Measurements from ENCODE around the gene BEGAIN.

Gene BEGAIN

DNA sequence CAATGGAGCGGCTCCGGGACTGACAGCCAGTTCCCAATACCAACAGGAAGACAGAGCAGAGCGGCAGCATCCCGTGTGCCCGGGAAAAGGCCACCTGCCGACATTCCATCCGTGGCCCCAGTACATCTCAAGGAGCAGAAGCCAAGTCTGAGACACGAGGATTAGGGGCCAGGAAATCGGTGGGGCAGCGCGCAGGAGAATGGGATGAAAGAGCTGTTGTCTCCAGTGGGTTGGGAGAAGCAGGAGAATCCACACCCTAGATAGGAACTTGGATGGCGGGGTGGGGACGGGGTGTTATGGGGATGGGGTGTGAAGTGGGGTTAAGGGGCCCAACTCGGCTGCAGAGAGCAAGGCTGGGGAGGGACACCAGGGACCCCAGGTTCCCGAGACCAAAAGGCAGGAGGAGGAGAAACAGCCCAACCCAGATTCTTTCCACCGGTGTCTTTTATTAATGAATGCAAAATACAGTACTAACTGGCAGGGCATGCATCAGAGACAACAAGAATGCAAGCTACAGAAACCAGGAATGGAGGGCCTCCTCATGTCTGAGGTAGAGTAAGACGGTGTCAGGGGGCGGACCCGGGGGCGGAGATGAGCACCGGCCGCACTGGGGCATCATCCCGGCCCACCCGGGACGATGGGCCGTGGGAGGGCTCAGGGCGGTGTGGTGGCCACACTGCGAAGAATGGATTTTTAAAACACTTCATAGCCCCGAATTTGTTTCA is 50.3 kb downstream of the BEGAIN start:
- no peak for DNase-seq (ENCODE audit: low read depth in 2 of 2)

- DNase-seq (ENCODE audit: low read depth in 2 of 2), result no peak
These were observed 51.1 kb downstream of the BEGAIN start for GRCh38 chr14:100536121-100536510.

DNA sequence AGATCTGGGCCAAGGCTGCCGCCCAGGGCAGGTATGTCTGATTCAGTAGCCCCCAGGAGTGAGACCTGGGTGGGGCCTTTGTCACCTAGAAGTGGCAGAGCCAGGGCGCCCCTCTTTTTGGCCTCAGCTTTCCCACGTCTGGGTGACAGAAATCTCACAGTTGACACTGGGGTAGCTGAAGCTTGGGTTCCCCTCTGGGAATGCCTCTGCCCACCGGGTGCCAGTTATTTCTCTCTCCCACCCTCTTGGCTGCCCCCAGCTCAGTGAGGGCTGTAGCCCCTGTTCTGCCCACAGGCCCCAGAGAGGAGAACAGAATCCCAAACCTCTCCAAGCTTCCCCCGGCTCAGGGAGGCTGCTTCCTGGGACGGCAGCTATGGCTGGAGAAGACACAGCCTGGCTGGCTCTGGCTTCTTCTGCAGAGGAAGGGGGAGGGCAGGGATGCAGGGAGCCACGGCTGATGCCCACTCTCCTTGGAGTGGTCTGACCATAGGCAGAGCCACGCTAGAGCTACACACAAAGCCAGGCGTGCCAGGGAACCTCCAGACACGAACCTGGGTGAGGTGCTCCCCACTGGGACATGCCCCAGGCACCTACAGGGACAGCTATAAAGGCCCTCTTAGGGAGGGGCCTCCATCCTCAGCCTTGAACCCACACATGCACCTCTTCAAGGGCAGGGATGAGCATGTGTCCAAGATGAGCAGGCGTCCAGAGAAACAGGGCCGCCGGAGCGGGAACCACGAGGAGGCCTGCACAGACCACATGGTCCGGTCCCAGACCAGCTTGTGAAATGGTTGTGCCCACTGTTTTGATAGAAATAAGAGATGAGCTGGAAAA is 51.7 kb downstream of the BEGAIN start:
- DNase-seq (ENCODE audit: low read depth in 2 of 2), result no peak

DNA sequence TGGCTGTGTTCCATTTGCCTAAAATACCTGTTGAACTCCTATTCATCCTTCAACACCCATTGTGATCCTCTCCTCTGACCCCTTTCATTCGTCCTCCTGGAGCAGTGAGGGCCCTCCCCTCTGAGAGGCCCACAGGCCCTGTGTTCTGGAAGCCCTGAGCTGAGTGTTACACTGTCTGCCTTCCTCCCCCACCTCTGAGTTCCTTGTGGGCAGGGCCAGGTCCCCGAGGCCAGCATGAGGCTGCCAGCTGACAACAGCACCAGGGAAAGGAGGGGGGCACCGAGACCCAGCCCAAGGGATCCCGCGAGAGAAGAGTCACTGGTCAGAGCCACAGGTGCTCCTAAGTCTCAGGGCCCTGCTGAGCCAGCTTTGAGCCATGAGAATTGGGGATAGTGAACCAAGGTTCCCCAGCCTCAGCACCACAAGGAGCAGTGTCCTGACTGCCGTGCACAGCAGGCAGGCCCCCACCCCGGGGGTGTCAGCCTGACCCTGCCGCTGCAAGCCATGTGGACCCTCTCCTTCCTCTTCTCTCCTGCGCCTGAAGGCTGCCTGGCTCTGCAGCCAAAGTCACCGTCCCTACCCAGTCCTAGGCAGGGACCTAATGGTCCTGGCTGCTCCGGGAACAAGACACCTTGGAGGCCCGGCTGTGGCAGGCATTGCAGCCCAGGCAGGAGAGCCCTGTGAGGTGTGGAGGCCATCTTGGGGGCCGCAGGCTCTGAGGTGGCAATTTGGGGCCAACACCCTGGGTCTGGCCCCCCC is 52.5 kb downstream of the BEGAIN start:
- no peak for DNase-seq (ENCODE audit: low read depth in 2 of 2)

DNA sequence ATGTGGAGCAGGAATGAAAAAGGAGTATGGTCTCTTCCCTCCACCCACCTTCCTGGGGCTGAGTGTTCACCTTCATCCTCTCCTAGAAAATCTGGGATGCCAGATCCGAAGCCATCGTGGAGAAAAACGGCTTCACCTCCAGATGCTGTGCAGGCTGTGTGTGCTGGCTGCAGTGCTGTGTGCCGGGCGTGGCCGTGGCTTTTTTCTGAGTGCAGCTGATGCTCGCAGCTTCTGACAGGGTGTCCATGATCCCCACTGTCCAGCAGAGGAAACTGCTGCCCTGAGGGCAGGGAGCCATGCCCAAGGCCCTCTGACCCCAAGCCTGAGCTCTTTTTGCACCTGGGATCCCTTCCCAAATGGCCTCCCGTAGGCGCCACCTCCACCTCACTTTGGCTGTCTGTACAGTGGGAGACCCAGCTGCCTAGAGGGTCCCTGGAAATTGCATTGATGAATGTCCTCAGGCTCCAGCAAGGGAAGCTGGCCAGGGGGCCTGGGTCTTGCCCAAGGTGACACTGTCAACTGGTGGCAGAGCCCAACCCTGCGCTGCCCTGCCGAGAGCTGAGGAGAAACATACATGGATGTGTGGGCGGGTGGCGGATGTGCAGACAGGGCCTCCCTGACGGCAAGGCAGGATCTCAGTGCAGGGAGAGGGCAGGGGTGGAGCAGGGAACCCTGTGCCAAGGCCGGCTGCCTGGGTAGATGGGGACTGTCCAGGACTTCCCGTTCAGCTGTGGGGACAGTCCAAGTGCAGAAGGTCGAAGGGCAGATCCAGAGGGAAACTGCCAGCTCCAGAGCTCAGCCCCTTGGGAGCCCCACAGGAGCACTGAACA is 53.3 kb downstream of the BEGAIN start:
- DNase-seq (ENCODE audit: low read depth in 2 of 2), result no peak

GRCh38 chr14:100532906-100533655 is 54.1 kb downstream of the BEGAIN start:
- peak; percentile 8 to 11 for DNase-seq (ENCODE audit: low read depth in 2 of 2)

- peak; percentile 12 to 13 for DNase-seq (ENCODE audit: low read depth in 2 of 2)
These were observed 54.9 kb downstream of the BEGAIN start for GRCh38 chr14:100532154-100532861.

DNA sequence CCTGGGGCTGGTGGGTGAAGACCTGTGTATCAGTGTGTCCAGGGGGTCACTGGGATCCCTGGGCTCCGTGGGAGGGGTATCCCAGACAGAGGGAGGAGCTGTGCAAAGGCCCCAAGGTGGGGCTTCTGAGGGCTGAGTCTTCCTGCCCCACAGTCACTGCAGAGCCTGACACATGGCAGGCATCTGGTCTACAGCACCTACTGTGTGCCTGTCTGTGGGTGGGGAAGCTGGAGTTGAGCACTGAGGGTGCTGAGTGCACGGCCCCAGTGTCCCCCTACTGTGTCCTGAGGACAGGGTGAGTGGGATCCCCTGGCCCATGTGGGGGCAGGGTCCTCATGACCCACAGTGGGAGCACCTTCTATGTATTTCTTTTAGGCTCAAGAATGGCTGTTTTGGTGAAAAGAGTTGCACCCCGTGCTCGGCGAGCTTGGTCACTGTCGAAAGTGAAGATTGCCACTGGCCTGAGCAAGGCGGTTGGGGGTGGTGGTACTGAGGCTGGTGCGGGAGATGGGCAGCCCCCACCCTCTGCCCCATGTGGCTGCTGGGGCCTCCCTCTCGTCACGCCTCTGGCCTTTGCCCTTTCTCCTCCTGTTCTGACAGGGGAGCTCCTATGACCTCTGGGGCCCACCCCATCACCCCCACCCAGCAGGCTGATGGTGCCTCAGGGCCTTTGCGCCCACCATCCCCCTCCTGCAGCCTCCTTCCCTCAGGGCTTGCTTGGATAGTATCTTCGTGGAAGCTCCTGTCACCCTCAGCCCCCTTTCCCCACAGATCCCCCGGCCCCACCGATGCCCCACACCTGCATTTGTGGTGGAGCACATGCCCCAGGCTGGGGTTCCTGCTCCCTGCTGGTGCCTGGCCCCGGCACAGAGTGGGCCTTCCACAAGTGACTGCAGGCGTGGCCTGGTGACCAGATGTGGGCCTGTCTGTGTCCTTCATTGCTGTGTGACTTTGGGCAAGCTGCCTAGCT is 55.8 kb downstream of the BEGAIN start:
- DNase-seq (ENCODE audit: low read depth in 2 of 2), result no peak

DNA sequence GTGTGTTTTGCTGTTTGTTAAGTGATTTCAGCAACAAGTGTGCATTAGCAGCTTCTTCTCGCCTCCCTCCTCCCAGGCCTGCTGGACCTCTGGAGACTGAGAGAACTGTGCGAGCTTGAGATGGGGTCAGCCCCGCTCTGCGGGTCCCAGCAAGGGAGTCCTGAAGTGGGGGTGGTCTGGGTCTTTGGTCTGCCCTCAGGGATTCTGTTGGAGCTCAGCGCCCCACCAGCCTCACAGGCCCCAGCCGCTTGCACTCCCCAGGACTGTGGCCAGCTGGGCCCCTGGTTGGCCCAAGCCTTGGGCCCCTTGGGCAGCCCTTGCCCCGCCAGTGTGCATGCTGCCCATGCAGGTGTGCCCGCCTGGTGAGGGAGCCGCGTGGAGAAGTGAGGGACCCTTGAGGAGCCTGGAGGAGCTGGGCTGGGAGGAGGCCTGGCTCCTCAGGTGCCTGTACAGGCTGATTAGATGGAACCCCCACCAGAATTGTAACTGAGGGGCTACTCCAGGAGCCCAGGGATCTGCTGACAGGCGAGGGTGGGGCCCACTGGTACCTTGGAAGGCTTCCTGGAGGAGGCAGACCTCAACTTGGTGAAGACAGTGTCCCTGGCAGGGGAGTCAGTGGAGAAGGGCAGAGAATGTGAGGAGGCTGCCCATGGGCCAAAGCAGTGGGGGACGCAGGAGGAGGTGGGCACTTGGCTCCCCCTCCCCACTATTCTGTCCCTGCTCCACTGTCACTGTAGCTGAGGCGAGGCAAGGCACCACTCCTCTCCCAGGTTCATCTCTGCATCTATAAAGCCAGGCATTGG is 56.7 kb downstream of the BEGAIN start:
- no peak for DNase-seq (ENCODE audit: low read depth in 2 of 2)

DNA sequence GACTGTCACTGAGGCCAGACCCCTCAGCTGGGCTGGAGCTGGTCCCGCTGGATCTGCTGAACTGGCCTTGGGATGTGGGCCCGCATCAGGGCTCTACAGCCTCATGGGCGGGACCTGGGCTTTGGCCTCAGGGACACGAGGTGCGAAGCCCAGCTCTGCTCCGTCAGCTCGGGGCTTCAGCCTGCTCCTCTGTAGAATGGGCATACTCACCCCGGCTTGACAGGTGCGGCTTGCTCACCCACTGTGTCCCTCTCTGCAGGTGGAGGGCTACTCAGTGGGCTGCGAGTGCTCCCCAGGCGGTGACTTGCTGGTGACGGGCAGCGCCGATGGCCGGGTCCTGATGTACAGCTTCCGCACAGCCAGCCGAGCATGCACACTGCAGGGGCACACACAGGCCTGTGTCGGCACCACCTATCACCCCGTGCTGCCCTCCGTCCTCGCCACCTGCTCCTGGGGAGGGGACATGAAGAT is 57.6 kb downstream of the BEGAIN start:
- DNase-seq (ENCODE audit: low read depth in 2 of 2), result no peak

GRCh38 chr14:100528962-100529560 is 58.2 kb downstream of the BEGAIN start:
- DNase-seq (ENCODE audit: low read depth in 2 of 2), result no peak

GRCh38 chr14:100526632-100527031 is 60.6 kb downstream of the BEGAIN start:
- no peak for DNase-seq (ENCODE audit: low read depth in 2 of 2)

DNA sequence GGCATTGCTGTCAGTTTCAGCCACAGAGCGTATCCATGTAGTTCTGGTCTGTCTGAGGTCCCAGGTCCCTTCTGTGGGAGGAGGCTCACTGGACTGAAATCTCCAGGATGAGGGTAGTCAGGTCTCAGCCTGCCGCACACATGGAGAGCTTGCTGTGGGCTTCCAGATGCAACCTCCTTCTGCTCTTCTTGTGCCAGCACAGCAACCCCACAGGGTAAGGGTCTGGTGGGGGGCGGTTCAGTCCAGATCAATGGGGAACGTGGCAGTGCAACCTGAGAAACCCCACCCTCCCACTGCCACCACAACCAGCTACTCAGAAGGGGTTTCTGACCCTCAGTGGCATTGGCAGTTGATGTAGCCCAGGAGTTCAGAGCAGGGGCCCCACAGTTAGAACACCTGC is 61.2 kb downstream of the BEGAIN start:
- DNase-seq (ENCODE audit: low read depth in 2 of 2), result no peak

DNA sequence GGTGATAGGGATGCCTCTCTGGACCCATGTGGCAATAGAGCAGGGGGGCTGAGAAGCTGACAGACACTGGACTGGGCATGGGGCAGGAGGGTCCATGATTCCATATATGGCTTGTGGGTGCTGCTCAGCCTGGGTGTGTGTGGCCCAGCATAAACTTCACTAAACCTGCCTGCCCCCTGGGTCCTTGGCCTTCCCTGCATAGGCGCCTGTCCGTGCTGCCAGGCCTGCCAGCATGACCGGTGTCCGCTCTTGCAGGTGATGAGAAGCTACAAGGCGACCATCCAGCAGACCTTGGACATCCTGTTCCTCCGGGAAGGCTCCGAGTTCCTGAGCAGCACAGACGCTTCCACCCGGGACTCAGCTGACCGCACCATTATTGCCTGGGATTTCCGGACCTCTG is 61.6 kb downstream of the BEGAIN start:
- no peak for DNase-seq (ENCODE audit: low read depth in 2 of 2)

GRCh38 chr14:100524933-100525243 is 62.3 kb downstream of the BEGAIN start:
- no peak for DNase-seq (ENCODE audit: low read depth in 2 of 2)

GRCh38 chr14:100524233-100524932 is 62.8 kb downstream of the BEGAIN start:
- no peak for DNase-seq (ENCODE audit: low read depth in 2 of 2)

DNA sequence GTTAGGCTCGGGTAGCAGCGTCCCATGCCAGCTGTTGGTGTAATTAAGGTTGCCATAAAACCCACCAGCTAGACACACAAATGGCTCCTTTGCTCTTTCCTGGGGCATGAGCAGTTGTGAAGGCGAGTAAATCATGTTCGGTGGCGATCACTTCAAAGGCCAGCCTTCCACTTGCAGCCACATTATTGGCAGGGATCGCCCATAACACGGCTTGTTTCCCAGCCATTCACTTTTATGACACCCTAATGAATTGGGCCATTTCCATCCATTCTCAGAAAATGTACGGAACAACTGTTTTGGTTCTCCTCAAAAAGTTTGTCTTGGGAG is 63.4 kb downstream of the BEGAIN start:
- no peak for DNase-seq (ENCODE audit: low read depth in 2 of 2)
